Neural crest cell (in vitro differentiated cells): Measurements from ENCODE around the gene AUTS2. TPM values are rescaled to one million over a fixed set of nuclear protein-coding genes. Genes with fewer than 3 reads are reported as not detected.

Source experiments
- DNase-seq: peaks from one replicate; pipeline ENCODE4 v3.0.0; 2021; ENCODE audit warnings: low read depth, mixed read lengths, low spot score
- H3K27ac Mint-ChIP-seq: one replicate; pipeline ENCODE4 v1.8.0; 2021; ENCODE audit warnings: mild to moderate bottlenecking, mixed read lengths; ENCODE audit not compliant: unreplicated experiment
- H3K27me3 Mint-ChIP-seq: 2 replicates; pipeline ENCODE4 v1.8.0; 2021; ENCODE audit warnings: low read depth, mild to moderate bottlenecking, mixed read lengths
- H3K36me3 Mint-ChIP-seq: 2 replicates; pipeline ENCODE4 v1.8.0; 2021; ENCODE audit warnings: low read depth, mild to moderate bottlenecking, mixed read lengths
- H3K4me1 Mint-ChIP-seq: 2 replicates; pipeline ENCODE4 v1.8.0; 2021; ENCODE audit warnings: mixed read lengths
- H3K4me3 Mint-ChIP-seq: one replicate; pipeline ENCODE4 v1.8.0; 2021; ENCODE audit warnings: mild to moderate bottlenecking, mixed read lengths
- H3K9me3 Mint-ChIP-seq: 2 replicates; pipeline ENCODE4 v1.8.0; 2021; ENCODE audit warnings: mixed read lengths
- total RNA-seq: library from RNA; stranded (reverse); gene quantifications from 2 replicates; pipeline ENCODE4 v1.2.1, GENCODE V29; 2021
- TF ChIP-seq, protein P1 (sequence below): fragments of 200-600 bp; sonication (generic); conservative IDR thresholded peaks from 2 replicates; pipeline ENCODE4 v1.5.0; 2021; ENCODE audit warnings: antibody characterized with exemption, mild to moderate bottlenecking

Gene AUTS2
- total RNA-seq, 1 donor from 2014 or later: 152 TPM

DNA sequence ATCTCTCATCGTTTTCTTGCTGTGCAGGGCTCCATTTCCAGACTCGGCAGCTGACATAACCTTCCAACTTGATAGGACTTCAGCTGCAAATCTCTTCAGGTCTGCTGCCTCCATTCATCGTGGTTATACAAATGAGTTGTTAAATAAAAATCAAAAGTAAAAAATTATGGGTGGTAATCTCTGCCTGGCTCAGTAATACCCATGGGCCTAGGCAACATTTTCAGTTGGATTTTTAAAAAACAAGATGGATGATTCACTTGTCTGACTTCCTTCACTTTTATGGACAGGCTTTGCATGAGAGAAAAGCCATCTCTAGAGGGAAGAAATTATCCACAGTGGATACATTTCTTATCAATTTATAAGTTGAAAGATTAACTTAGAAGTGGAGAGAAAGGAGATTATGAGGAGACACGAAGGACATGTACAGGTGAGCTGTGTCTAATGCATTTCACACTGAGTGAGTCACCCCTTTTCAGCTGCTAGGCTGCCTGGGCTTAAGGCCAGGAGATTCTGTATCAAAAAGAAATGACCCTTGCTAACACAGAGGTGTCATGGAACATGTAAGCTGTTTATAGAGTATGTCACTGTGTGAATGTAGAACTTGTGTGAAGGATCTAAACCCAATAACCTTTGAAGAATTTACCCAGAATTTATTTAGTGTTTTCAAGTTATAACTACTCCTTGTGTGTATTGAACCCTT lies 495.1 kb downstream of the AUTS2 start:
- Mint-ChIP-seq H3K9me3 (no peaks in the 10 kb centered on the region), H3K4me1 (peaks cover 39% of the 10 kb centered on the region), H3K36me3 (no peaks in the 10 kb centered on the region), H3K27ac (no peak overlapping the region), H3K4me3 (no peak overlapping the region), H3K27me3 (no peaks in the 10 kb centered on the region)
- DNase-seq: no peak
- TF ChIP-seq, protein P1, sequence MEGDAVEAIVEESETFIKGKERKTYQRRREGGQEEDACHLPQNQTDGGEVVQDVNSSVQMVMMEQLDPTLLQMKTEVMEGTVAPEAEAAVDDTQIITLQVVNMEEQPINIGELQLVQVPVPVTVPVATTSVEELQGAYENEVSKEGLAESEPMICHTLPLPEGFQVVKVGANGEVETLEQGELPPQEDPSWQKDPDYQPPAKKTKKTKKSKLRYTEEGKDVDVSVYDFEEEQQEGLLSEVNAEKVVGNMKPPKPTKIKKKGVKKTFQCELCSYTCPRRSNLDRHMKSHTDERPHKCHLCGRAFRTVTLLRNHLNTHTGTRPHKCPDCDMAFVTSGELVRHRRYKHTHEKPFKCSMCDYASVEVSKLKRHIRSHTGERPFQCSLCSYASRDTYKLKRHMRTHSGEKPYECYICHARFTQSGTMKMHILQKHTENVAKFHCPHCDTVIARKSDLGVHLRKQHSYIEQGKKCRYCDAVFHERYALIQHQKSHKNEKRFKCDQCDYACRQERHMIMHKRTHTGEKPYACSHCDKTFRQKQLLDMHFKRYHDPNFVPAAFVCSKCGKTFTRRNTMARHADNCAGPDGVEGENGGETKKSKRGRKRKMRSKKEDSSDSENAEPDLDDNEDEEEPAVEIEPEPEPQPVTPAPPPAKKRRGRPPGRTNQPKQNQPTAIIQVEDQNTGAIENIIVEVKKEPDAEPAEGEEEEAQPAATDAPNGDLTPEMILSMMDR: no peak

DNA sequence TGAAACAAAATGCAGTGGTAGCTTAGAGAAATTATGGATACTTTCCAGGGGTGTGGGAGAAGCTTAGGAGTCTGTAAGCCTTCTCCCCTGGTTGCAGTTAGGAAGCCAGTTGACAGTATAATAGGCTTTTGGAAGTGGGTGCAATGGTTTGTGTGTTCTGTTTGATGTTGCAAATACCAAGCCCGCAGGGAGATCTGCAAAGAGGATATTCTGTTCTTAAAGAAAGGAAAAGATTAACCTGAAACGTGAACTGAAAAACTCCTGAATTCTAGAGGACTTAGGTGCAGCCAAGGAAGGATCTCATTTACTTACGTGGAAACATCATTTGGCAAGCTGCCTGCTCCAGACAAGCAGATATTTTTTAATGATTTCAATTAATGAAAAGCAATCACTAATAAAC lies 496.6 kb downstream of the AUTS2 start:
- H3K27ac Mint-ChIP-seq: no peak overlapping the region
- H3K4me3 Mint-ChIP-seq: no peak overlapping the region
- DNase-seq: no peak
- peaks cover 50% of the 10 kb centered on the region for H3K4me1 Mint-ChIP-seq
- no peaks in the 10 kb centered on the region for H3K9me3 Mint-ChIP-seq
- no peaks in the 10 kb centered on the region for H3K27me3 Mint-ChIP-seq
- no peaks in the 10 kb centered on the region for H3K36me3 Mint-ChIP-seq
- TF ChIP-seq, protein P1: no peak

DNA sequence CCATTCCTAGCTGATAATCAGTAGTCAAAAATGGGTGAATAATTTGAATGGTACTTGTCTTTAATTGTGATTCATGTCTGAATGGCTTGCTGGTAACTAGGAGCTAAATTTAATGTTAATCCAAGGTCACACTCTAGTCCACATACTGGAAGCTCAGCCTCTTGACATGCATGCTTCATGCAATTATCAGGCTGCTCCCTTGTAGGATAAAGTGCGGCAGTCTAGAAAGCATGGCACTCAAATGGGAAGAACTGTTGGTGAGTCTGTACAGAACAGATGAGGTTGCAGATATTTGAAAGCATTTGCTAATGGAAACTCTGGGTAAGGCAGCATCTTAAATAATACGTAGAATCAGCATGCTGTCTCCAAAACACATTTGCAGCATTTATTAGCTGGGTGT lies 499.4 kb downstream of the AUTS2 start:
- Mint-ChIP-seq H3K4me3 (no peak overlapping the region), H3K9me3 (no peaks in the 10 kb centered on the region), H3K27me3 (no peaks in the 10 kb centered on the region), H3K4me1 (peaks cover 49% of the 10 kb centered on the region), H3K36me3 (no peaks in the 10 kb centered on the region), H3K27ac (no peak overlapping the region)
- TF ChIP-seq, protein P1: no peak
- DNase-seq: no peak

DNA sequence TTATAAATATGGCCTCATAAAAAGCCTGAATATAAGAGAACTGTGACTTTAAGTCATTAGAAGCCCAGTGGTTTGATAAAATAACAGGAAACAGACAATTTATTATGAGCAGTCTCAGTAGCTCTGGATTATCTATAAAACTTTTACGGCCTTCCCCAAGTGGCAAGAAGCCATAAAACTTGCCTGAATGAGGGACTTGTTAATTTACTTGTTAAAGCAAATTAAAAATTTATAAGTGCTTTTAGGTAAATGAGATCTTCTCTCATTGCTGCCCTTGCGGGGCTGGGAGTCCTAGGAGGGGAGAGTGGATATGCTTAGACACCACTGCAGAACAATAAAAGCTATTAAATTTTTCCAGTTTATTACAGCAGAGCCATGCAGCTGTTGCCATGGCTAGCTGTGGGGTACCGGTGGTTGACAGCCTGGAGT lies 499.9 kb downstream of the AUTS2 start:
- H3K27ac Mint-ChIP-seq: no peak overlapping the region
- peaks cover 44% of the 10 kb centered on the region for H3K4me1 Mint-ChIP-seq
- no peaks in the 10 kb centered on the region for H3K9me3 Mint-ChIP-seq
- no peaks in the 10 kb centered on the region for H3K27me3 Mint-ChIP-seq
- TF ChIP-seq, protein P1: no peak
- DNase-seq: no peak
- no peaks in the 10 kb centered on the region for H3K36me3 Mint-ChIP-seq
- H3K4me3 Mint-ChIP-seq: no peak overlapping the region

DNA sequence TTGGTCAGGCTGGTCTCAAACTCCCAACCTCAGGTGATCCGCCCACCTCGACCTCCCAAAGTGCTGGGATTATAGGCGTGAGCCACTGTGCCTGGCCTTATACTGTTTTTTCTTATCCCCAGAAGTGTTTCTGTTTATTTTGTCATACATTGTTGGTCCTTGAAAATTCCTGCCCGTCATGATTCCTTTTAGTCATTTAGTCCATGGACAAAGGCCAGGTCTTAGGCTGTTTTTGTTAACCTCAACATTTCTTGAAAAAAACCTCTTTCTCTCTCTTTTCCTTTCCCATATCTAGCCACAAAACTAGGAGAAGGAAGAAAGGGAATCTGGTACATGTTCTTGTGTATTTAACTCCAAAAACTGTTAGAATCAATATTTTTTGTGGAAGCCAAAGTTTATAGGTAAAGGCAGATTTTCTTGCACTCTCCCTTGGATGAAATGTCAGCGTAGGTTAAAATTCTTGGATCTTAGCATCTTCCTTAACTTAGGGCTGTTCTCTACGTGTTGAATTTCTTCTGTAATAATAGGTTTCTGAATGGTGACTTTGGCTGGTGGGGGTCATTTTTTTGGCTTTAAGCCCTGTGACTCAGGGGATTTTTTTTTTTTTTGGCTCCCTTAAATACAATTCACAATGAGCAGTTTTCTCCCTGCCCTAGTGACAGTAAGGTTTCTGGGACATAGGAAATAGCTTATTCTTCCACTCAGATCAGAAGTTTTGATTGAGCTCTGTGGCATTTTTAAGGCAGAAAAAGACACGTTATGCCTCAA lies 500.8 kb downstream of the AUTS2 start:
- Mint-ChIP-seq H3K36me3 (no peaks in the 10 kb centered on the region), H3K4me3 (no peak overlapping the region), H3K4me1 (peaks cover 34% of the 10 kb centered on the region), H3K9me3 (no peaks in the 10 kb centered on the region), H3K27me3 (no peaks in the 10 kb centered on the region), H3K27ac (no peak overlapping the region)
- TF ChIP-seq, protein P1: no peak
- DNase-seq: no peak
